NCI-H226 (cell line): Measurements from ENCODE around the gene OSBPL1A.

Experiments used
- DNase-seq: peaks from one replicate; pipeline ENCODE4 v3.0.0-alpha.2; 2015

The OSBPL1A gene

GRCh38 chr18:24212939-24213338, 184.7 kb downstream of the OSBPL1A start:
- peak; percentile 96 for DNase-seq

GRCh38 chr18:24209558-24209957, 188.1 kb downstream of the OSBPL1A start:
- no peak for DNase-seq

- no peak for DNase-seq
Observed at GRCh38 chr18:24208270-24209035, 189.2 kb downstream of the OSBPL1A start.

GRCh38 chr18:24204904-24205303, 192.7 kb downstream of the OSBPL1A start:
- DNase-seq, result no peak

- no peak for DNase-seq
Observed at GRCh38 chr18:24201699-24202687, 195.6 kb downstream of the OSBPL1A start.

- no peak for DNase-seq
Observed at GRCh38 chr18:24200494-24201290, 196.9 kb downstream of the OSBPL1A start.

- no peak for DNase-seq
Observed at GRCh38 chr18:24199372-24199962, 198.2 kb downstream of the OSBPL1A start.

- no peak for DNase-seq
Observed at GRCh38 chr18:24198461-24198860, 199.2 kb downstream of the OSBPL1A start.

GRCh38 chr18:24197412-24197811, 200.2 kb downstream of the OSBPL1A start:
- no peak for DNase-seq

GRCh38 chr18:24196764-24197163, 200.9 kb downstream of the OSBPL1A start:
- no peak for DNase-seq

GRCh38 chr18:24195296-24196053, 202.1 kb downstream of the OSBPL1A start:
- no peak for DNase-seq

- DNase-seq, result peak; percentile 24
Observed at GRCh38 chr18:24190590-24190989, 207.0 kb downstream of the OSBPL1A start.

GRCh38 chr18:24189664-24190346, 207.8 kb downstream of the OSBPL1A start:
- DNase-seq, result no peak

- no peak for DNase-seq
Observed at GRCh38 chr18:24189007-24189528, 208.6 kb downstream of the OSBPL1A start.

- DNase-seq, result no peak
Observed at GRCh38 chr18:24188120-24188519, 209.5 kb downstream of the OSBPL1A start.

GRCh38 chr18:24187689-24188088, 209.9 kb downstream of the OSBPL1A start:
- DNase-seq, result no peak

- no peak for DNase-seq
Observed at GRCh38 chr18:24187049-24187448, 210.6 kb downstream of the OSBPL1A start.

GRCh38 chr18:24185805-24186204, 211.8 kb downstream of the OSBPL1A start:
- DNase-seq, result no peak

- peak; percentile 15 for DNase-seq
Observed at GRCh38 chr18:24181806-24182205, 215.8 kb downstream of the OSBPL1A start.

- DNase-seq, result no peak
Observed at GRCh38 chr18:24180048-24180447, 217.6 kb downstream of the OSBPL1A start.
